PC-9 (cell line): ENCODE results near the gene LYSMD4. TPM values are rescaled to one million over a fixed set of nuclear protein-coding genes. Genes with fewer than 3 reads are reported as not detected.

ENCODE experiments used
- BruUV-seq: library from RNA; stranded (reverse); fragments of 400-500 nt; replicated peaks from 2 replicates; lab custom pipeline; 2021; lab: Mats Ljungman, UMichigan
- CTCF ChIA-PET: fragments of 300-600 bp; sonication (Branson Sonifier 250); formaldehyde crosslinking; loops from one replicate; lab custom pipeline; 2022; ENCODE audit warnings: antibody characterized with exemption; lab: Charles Lee
- POLR2A ChIA-PET: fragments of 300-600 bp; sonication (Branson Sonifier 250); formaldehyde crosslinking; loops from one replicate; lab custom pipeline; 2022; ENCODE audit warnings: antibody characterized with exemption; ENCODE audit not compliant: unreplicated experiment; lab: Charles Lee
- DNase-seq, 2 experiments: peaks; one replicate each; pipeline versions ENCODE4 v3.0.0 to v3.0.0-alpha.2; 2015 to 2022; ENCODE audit warnings: mixed read lengths in 1 of 2
- H2AFZ ChIP-seq: fragments of 200-600 bp; sonication (generic); 2 replicates; pipeline ENCODE4 v1.8.1; 2017; ENCODE audit warnings: antibody characterized with exemption
- H3F3A ChIP-seq: fragments of 200-600 bp; sonication (generic); 2 replicates; pipeline ENCODE4 v1.8.1; 2017; ENCODE audit warnings: antibody characterized with exemption, mild to moderate bottlenecking, low read depth; ENCODE audit not compliant: insufficient read depth
- H3K27ac ChIP-seq: fragments of 200-600 bp; sonication (generic); 2 replicates; pipeline ENCODE4 v1.6.1; 2016; ENCODE audit warnings: mixed run types
- H3K27me3 ChIP-seq: fragments of 200-600 bp; sonication (generic); 2 replicates; pipeline ENCODE4 v1.6.1; 2016; ENCODE audit warnings: low read depth, mixed run types; ENCODE audit not compliant: insufficient read depth
- H3K36me3 ChIP-seq: fragments of 200-600 bp; sonication (generic); 2 replicates; pipeline ENCODE4 v1.6.1; 2016; ENCODE audit warnings: low read depth, mixed run types
- H3K4me1 ChIP-seq: fragments of 200-600 bp; sonication (generic); replicated peaks from 2 replicates; pipeline ENCODE4 v1.6.1; 2016; ENCODE audit warnings: mixed run types; ENCODE audit not compliant: insufficient read depth
- H3K4me2 ChIP-seq: fragments of 200-600 bp; sonication (generic); 2 replicates; pipeline ENCODE4 v1.6.1; 2017; ENCODE audit warnings: mixed run types
- H3K4me3 ChIP-seq: fragments of 200-600 bp; sonication (generic); 2 replicates; pipeline ENCODE4 v1.6.1; 2016; ENCODE audit warnings: mixed run types
- H3K79me2 ChIP-seq: fragments of 200-600 bp; sonication (generic); 2 replicates; pipeline ENCODE4 v1.6.1; 2017; ENCODE audit warnings: low read depth, mixed run types
- H3K9me2 ChIP-seq: fragments of 200-600 bp; sonication (generic); 2 replicates; pipeline ENCODE4 v1.8.1; 2017; ENCODE audit warnings: mild to moderate bottlenecking; ENCODE audit not compliant: insufficient read depth
- H3K9me3 ChIP-seq: fragments of 200-600 bp; sonication (generic); 2 replicates; pipeline ENCODE4 v1.8.1; 2016; ENCODE audit warnings: low read depth; ENCODE audit not compliant: insufficient read depth
- H4K20me1 ChIP-seq: fragments of 200-600 bp; sonication (generic); 2 replicates; pipeline ENCODE4 v1.8.1; 2017; ENCODE audit not compliant: insufficient read depth
- EZH2 ChIP-seq: fragments of 200-600 bp; sonication (generic); IDR thresholded peaks from 2 replicates; pipeline ENCODE4 v1.8.0; 2017; ENCODE audit warnings: antibody characterized with exemption, low read depth
- intact Hi-C: fragments of 100-400 bp; cut with micrococcal nuclease; formaldehyde crosslinking; loops from one replicate; pipeline ENCODE4 v1.10.0; 2022; ENCODE audit not compliant: unreplicated experiment
- total RNA-seq: library from RNA; stranded (reverse); gene quantifications from 2 replicates; pipeline ENCODE4 v1.2.3, GENCODE V29; 2021
- TF ChIP-seq, protein P1 (sequence below): fragments of 200-600 bp; sonication (generic); conservative IDR thresholded peaks from 2 replicates; pipeline ENCODE4 v1.6.1; 2017; ENCODE audit warnings: mixed run types, antibody characterized with exemption, mild to moderate bottlenecking, moderate library complexity

LYSMD4 gene
- total RNA-seq, 1 experiment from 2014 or later, result 5.7 TPM

GRCh38 chr15:99722406-99722805 lies 10.8 kb downstream of the LYSMD4 start:
- H4K20me1 ChIP-seq, result no peaks in the 10 kb centered on the region
- intact Hi-C loops, result no loop called here
- BruUV-seq, result no TSS peak
- H3K36me3 ChIP-seq, result no peaks in the 10 kb centered on the region
- no peak overlapping the region for H3K27ac ChIP-seq
- CTCF ChIA-PET, result no interaction called here
- H3K27me3 ChIP-seq, result no peaks in the 10 kb centered on the region
- H3K4me2 ChIP-seq, result no peak overlapping the region
- no peak for DNase-seq
- no peaks in the 10 kb centered on the region for H3F3A ChIP-seq
- no peaks in the 10 kb centered on the region for H3K9me3 ChIP-seq
- H2AFZ ChIP-seq, result no peak overlapping the region
- TF ChIP-seq EZH2, result no peak
- TF ChIP-seq, protein P1, sequence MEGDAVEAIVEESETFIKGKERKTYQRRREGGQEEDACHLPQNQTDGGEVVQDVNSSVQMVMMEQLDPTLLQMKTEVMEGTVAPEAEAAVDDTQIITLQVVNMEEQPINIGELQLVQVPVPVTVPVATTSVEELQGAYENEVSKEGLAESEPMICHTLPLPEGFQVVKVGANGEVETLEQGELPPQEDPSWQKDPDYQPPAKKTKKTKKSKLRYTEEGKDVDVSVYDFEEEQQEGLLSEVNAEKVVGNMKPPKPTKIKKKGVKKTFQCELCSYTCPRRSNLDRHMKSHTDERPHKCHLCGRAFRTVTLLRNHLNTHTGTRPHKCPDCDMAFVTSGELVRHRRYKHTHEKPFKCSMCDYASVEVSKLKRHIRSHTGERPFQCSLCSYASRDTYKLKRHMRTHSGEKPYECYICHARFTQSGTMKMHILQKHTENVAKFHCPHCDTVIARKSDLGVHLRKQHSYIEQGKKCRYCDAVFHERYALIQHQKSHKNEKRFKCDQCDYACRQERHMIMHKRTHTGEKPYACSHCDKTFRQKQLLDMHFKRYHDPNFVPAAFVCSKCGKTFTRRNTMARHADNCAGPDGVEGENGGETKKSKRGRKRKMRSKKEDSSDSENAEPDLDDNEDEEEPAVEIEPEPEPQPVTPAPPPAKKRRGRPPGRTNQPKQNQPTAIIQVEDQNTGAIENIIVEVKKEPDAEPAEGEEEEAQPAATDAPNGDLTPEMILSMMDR, result no peak
- H3K4me1 ChIP-seq, result no peaks in the 10 kb centered on the region
- POLR2A ChIA-PET, result no interaction called here
- no peak overlapping the region for H3K4me3 ChIP-seq
- H3K79me2 ChIP-seq, result no peaks in the 10 kb centered on the region
- no peaks in the 10 kb centered on the region for H3K9me2 ChIP-seq

DNA sequence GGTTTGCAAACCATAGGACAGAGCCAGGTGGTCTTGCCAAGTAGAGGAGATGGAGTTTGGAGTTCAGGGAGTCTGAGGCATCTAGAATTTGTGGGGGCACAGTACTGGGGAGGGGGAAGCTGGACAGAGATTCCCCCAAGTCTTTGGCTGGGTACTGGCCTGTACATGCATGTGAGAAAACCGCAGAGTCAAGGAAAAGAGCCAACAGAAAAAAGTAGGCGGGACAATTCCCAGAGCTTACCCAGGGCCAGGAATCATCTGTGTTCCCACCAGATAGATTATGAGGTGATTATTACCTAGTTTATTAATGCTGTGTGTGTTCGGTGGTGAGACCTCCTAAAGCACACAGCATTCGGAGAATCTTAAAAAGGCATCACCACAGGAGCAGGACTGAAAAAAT lies 11.3 kb downstream of the LYSMD4 start:
- H3F3A ChIP-seq, result no peaks in the 10 kb centered on the region
- H3K4me1 ChIP-seq, result no peaks in the 10 kb centered on the region
- no peaks in the 10 kb centered on the region for H4K20me1 ChIP-seq
- H3K79me2 ChIP-seq, result no peaks in the 10 kb centered on the region
- H3K27ac ChIP-seq, result no peak overlapping the region
- DNase-seq, result no peak
- H2AFZ ChIP-seq, result no peak overlapping the region
- H3K4me3 ChIP-seq, result no peak overlapping the region
- intact Hi-C loops, result no loop called here
- no peak overlapping the region for H3K4me2 ChIP-seq
- TF ChIP-seq, protein P1, result no peak
- TF ChIP-seq EZH2, result no peak
- H3K9me3 ChIP-seq, result no peaks in the 10 kb centered on the region
- H3K9me2 ChIP-seq, result no peaks in the 10 kb centered on the region
- H3K27me3 ChIP-seq, result no peaks in the 10 kb centered on the region
- BruUV-seq, result no TSS peak
- ChIA-PET CTCF (interaction anchor here (0.6 kb wide), 1 partner anchor 470 kb away, joined by 3 read pairs; the partner anchor contains the start of gene LRRC28), POLR2A (no interaction called here)
- H3K36me3 ChIP-seq, result no peaks in the 10 kb centered on the region

DNA sequence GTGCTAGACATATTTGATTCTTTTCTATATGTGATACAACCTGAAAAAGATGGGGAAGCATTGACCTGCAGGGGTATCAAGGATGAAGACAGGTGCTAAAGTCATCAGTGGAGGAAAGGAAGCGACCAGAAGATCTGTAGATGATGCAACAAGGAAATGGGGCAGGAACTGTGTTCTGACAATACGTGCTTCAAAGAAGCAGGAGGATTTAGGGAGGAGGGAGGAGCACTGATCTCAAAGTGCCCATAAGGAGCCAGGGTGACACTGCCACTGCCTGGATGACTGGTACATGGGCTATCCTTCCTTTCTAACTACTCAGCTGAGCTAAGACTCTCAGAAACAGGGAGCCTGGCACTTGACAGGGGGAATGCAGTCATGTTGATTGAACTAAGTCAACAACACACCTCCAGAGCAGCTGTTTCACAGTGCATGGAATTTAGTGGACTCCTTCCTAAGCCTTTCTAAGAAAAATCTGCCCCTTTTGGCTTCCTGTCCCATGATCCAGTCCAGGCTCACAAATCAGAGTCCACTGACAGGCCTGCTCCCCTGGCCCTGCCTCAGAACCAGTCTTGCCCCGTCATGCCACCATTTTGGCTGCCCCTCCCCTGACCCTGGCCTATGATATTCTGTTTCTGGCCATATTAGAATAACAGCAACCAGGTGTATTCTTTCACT lies 12.0 kb downstream of the LYSMD4 start:
- no peak overlapping the region for H2AFZ ChIP-seq
- H3K36me3 ChIP-seq, result no peaks in the 10 kb centered on the region
- intact Hi-C loops, result no loop called here
- no peak overlapping the region for H3K27ac ChIP-seq
- no peaks in the 10 kb centered on the region for H3F3A ChIP-seq
- H3K9me3 ChIP-seq, result no peaks in the 10 kb centered on the region
- CTCF ChIA-PET, result interaction anchor here (0.6 kb wide), 1 partner anchor 470 kb away, joined by 3 read pairs; the partner anchor contains the start of gene LRRC28
- no peak overlapping the region for H3K4me3 ChIP-seq
- BruUV-seq, result no TSS peak
- no peaks in the 10 kb centered on the region for H3K27me3 ChIP-seq
- H3K79me2 ChIP-seq, result no peaks in the 10 kb centered on the region
- DNase-seq, result no peak
- H3K4me1 ChIP-seq, result no peaks in the 10 kb centered on the region
- no peaks in the 10 kb centered on the region for H3K9me2 ChIP-seq
- TF ChIP-seq, protein P1, result no peak
- no peak for TF ChIP-seq EZH2
- H3K4me2 ChIP-seq, result no peak overlapping the region
- POLR2A ChIA-PET, result no interaction called here
- H4K20me1 ChIP-seq, result no peaks in the 10 kb centered on the region
